HepG2 (cell line): ENCODE data around the gene NDUFS2. TPM values are rescaled to one million over a fixed set of nuclear protein-coding genes. Genes with fewer than 3 reads are reported as not detected.

Experiments used
- FOXM1 ChIP-seq: sonication (generic); formaldehyde crosslinking; IDR thresholded peaks from 2 replicates; pipeline ENCODE4 v1.5.0; 2020; ENCODE audit warnings: missing genetic modification reagents
- GZF1 ChIP-seq: sonication (generic); formaldehyde crosslinking; IDR thresholded peaks from 2 replicates; pipeline ENCODE4 v1.5.1; 2020; ENCODE audit warnings: mild to moderate bottlenecking, missing genetic modification reagents
- HNRNPLL ChIP-seq: fragments of 200-400 bp; formaldehyde crosslinking; IDR thresholded peaks from 2 replicates; pipeline ENCODE4 v1.6.1; 2017; ENCODE audit warnings: mild to moderate bottlenecking, low read depth, low read length; ENCODE audit not compliant: poor library complexity, severe bottlenecking
- KLF11 ChIP-seq: IDR thresholded peaks from 2 replicates; pipeline ENCODE4 v1.6.1; 2016; ENCODE audit warnings: missing compliant biosample characterization
- MED1 ChIP-seq: sonication (generic); formaldehyde crosslinking; IDR thresholded peaks from 2 replicates; pipeline ENCODE4 v1.4.0; 2020; ENCODE audit warnings: missing genetic modification reagents
- NR2F6 ChIP-seq, 2 experiments: IDR thresholded peaks; 2 replicates each; pipeline ENCODE4 v1.6.1; 2016; ENCODE audit warnings: antibody characterized with exemption in 1 of 2, mild to moderate bottlenecking in 1 of 2
- RFX5 ChIP-seq: IDR thresholded peaks from 2 replicates; pipeline ENCODE4 v1.6.1; 2011; ENCODE audit warnings: low read depth, low read length, improper control_type of control experiment
- ZFX ChIP-seq: sonication (generic); formaldehyde crosslinking; IDR thresholded peaks from 2 replicates; pipeline ENCODE4 v1.4.0; 2020; ENCODE audit warnings: mild to moderate bottlenecking, low read depth, missing genetic modification reagents, moderate library complexity
- ZKSCAN5 ChIP-seq: sonication (generic); formaldehyde crosslinking; IDR thresholded peaks from 2 replicates; pipeline ENCODE4 v1.5.1; 2020; ENCODE audit warnings: mild to moderate bottlenecking, missing genetic modification reagents
- ZMAT3 ChIP-seq: sonication (generic); formaldehyde crosslinking; conservative IDR thresholded peaks from 2 replicates; pipeline ENCODE4 v1.7.0; 2021; ENCODE audit warnings: missing genetic modification reagents
- ZNF101 ChIP-seq: sonication (generic); formaldehyde crosslinking; IDR thresholded peaks from 2 replicates; pipeline ENCODE4 v1.4.0; 2020; ENCODE audit warnings: mild to moderate bottlenecking, low read depth, missing genetic modification reagents, borderline replicate concordance
- ZNF329 ChIP-seq: sonication (generic); formaldehyde crosslinking; IDR thresholded peaks from 2 replicates; pipeline ENCODE4 v1.9.0; 2021; ENCODE audit warnings: low read depth, mild to moderate bottlenecking, missing genetic modification reagents
- ZNF331 ChIP-seq: sonication (generic); formaldehyde crosslinking; IDR thresholded peaks from 2 replicates; pipeline ENCODE4 v1.4.0; 2020; ENCODE audit warnings: missing genetic modification reagents
- ZNF562 ChIP-seq: sonication (generic); formaldehyde crosslinking; IDR thresholded peaks from 2 replicates; pipeline ENCODE4 v1.8.0; 2022; ENCODE audit warnings: missing genetic modification reagents, borderline replicate concordance
- ZSCAN25 ChIP-seq: sonication (generic); formaldehyde crosslinking; IDR thresholded peaks from 2 replicates; pipeline ENCODE4 v1.8.0; 2022; ENCODE audit warnings: mild to moderate bottlenecking, missing genetic modification reagents
- polyA plus RNA-seq, 8 experiments: library from polyadenylated mRNA; depleted of rRNA in 3 of 8; stranded (reverse) in 7 of 8; unstranded in 1 of 8; fragments of >200 nt; fragmentation: Illumina TruSeq in 4 of 8; extraction: Trizol in 4 of 8; gene quantifications; 2 replicates each; pipeline versions ENCODE4 v1.2.1 to v1.2.3, GENCODE V29; 2011 to 2016; ENCODE audit warnings: low read depth in 4 of 8, missing spikeins in 1 of 8, mixed read lengths in 1 of 8; ENCODE audit not compliant: insufficient read depth in 1 of 8
- total RNA-seq, 5 experiments: library from RNA; depleted of rRNA; stranded (reverse); fragments of >200 nt; fragmentation: Illumina TruSeq; extraction: Trizol; gene quantifications; 2 replicates each; pipeline ENCODE4 v1.2.3, GENCODE V29; 2016; ENCODE audit warnings: low read depth in 1 of 5
- TF ChIP-seq, protein P1 (sequence below): sonication (generic); formaldehyde crosslinking; IDR thresholded peaks from 2 replicates; pipeline ENCODE4 v1.4.0; 2020; ENCODE audit warnings: missing genetic modification reagents
- TF ChIP-seq, protein P2 (sequence below), 2 experiments: sonication (generic) in 1 of 2; formaldehyde crosslinking in 1 of 2; IDR thresholded peaks; 2 replicates each; pipeline versions ENCODE4 v1.4.0 to v1.6.1; 2018 to 2020; ENCODE audit warnings: missing genetic modification reagents in 2 of 2, borderline replicate concordance in 1 of 2, low read depth in 1 of 2, mild to moderate bottlenecking in 1 of 2, missing biosample characterization in 1 of 2
- TF ChIP-seq, protein P3 (sequence below): IDR thresholded peaks from 2 replicates; pipeline ENCODE4 v1.6.1; 2016
- TF ChIP-seq, protein P4 (sequence below): sonication (generic); formaldehyde crosslinking; IDR thresholded peaks from 2 replicates; pipeline ENCODE4 v1.4.0; 2020; ENCODE audit warnings: missing genetic modification reagents; ENCODE audit errors: not compliant biosample characterization
- TF ChIP-seq, protein P5 (sequence below): sonication (generic); formaldehyde crosslinking; conservative IDR thresholded peaks from 2 replicates; pipeline ENCODE4 v1.8.0; 2022; ENCODE audit warnings: missing genetic modification reagents

Gene NDUFS2
- total and polyA plus RNA-seq, 2 of the 13 experiments (the other 11 are each of a cell fraction or from before 2014, with no cell fraction given) = 89.9 to 118 TPM

DNA sequence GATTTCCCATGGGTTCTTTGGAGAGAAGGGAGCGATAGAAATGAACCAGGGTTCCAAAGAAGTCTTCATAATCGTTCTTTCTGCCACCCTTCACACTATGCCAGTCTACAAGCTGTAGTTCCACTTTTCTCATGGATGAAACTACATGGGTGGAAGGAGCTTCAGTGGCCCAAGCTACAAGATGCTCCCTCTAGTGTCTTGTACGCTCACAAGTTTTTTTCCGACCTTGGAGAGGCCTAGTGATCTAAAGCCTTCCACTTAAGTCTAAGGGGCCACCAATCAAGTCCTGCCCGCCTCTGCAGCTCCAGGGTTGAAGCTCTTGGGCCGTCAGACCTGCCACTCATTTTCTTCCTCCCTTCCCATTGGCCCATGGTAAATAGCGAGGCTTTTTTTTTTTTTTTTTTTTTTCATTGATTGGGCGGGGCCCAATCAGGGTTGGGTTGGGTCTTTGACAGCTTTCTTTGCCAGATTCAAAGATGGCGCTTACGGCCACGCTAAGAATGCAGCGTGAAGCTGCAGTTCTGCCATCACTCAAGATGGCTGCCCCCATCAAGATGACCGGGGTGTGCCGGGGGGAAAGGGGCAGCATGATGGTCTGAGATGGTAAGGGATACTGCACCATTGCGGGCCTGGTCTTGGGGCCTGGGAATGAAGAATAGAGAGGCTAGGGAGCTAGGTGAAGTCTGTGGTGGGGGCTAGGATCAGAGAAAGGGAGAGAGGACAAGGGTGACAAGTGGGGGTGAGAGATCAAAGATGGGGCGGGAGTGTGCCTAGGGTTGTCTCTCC is 23.6 kb downstream of the NDUFS2 start, which contains the start of gene TOMM40L (continued):
- no peak for TF ChIP-seq NR2F6 (IDR thresholded peaks at IDR 0.05)
- 0 out of 2 replicates have a peak, but pooled peaks have one; percentile 19 for TF ChIP-seq NR2F6 (CRISPR knock-in tag; IDR thresholded peaks at IDR 0.05)
- no peak for TF ChIP-seq ZSCAN25 (CRISPR knock-in tag)
- TF ChIP-seq, protein P1, sequence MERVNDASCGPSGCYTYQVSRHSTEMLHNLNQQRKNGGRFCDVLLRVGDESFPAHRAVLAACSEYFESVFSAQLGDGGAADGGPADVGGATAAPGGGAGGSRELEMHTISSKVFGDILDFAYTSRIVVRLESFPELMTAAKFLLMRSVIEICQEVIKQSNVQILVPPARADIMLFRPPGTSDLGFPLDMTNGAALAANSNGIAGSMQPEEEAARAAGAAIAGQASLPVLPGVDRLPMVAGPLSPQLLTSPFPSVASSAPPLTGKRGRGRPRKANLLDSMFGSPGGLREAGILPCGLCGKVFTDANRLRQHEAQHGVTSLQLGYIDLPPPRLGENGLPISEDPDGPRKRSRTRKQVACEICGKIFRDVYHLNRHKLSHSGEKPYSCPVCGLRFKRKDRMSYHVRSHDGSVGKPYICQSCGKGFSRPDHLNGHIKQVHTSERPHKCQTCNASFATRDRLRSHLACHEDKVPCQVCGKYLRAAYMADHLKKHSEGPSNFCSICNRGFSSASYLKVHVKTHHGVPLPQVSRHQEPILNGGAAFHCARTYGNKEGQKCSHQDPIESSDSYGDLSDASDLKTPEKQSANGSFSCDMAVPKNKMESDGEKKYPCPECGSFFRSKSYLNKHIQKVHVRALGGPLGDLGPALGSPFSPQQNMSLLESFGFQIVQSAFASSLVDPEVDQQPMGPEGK (CRISPR knock-in tag) = peak; percentile 20; the same call in 1 of the 2 replicates
- peak; percentile 77 for TF ChIP-seq ZFX
- TF ChIP-seq, protein P2, sequence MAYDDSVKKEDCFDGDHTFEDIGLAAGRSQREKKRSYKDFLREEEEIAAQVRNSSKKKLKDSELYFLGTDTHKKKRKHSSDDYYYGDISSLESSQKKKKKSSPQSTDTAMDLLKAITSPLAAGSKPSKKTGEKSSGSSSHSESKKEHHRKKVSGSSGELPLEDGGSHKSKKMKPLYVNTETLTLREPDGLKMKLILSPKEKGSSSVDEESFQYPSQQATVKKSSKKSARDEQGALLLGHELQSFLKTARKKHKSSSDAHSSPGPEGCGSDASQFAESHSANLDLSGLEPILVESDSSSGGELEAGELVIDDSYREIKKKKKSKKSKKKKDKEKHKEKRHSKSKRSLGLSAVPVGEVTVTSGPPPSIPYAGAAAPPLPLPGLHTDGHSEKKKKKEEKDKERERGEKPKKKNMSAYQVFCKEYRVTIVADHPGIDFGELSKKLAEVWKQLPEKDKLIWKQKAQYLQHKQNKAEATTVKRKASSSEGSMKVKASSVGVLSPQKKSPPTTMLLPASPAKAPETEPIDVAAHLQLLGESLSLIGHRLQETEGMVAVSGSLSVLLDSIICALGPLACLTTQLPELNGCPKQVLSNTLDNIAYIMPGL (CRISPR knock-in tag; IDR thresholded peaks at IDR 0.05; ENCODE audit: borderline replicate concordance in 1 of 2, low read depth in 1 of 2) = peak; percentile 67 to 88; a peak in 3 of 4 replicates
- TF ChIP-seq, protein P3, sequence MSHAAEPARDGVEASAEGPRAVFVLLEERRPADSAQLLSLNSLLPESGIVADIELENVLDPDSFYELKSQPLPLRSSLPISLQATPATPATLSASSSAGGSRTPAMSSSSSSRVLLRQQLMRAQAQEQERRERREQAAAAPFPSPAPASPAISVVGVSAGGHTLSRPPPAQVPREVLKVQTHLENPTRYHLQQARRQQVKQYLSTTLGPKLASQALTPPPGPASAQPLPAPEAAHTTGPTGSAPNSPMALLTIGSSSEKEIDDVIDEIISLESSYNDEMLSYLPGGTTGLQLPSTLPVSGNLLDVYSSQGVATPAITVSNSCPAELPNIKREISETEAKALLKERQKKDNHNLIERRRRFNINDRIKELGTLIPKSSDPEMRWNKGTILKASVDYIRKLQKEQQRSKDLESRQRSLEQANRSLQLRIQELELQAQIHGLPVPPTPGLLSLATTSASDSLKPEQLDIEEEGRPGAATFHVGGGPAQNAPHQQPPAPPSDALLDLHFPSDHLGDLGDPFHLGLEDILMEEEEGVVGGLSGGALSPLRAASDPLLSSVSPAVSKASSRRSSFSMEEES (CRISPR knock-in tag) = peak; percentile 18; the same call in 1 of the 2 replicates
- TF ChIP-seq ZNF562 (CRISPR knock-in tag) = no peak
- no peak for TF ChIP-seq GZF1 (CRISPR knock-in tag)
- TF ChIP-seq ZKSCAN5 (CRISPR knock-in tag) = no peak
- TF ChIP-seq, protein P4, sequence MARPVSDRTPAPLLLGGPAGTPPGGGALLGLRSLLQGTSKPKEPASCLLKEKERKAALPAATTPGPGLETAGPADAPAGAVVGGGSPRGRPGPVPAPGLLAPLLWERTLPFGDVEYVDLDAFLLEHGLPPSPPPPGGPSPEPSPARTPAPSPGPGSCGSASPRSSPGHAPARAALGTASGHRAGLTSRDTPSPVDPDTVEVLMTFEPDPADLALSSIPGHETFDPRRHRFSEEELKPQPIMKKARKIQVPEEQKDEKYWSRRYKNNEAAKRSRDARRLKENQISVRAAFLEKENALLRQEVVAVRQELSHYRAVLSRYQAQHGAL (CRISPR knock-in tag) = no peak
- TF ChIP-seq, protein P5, sequence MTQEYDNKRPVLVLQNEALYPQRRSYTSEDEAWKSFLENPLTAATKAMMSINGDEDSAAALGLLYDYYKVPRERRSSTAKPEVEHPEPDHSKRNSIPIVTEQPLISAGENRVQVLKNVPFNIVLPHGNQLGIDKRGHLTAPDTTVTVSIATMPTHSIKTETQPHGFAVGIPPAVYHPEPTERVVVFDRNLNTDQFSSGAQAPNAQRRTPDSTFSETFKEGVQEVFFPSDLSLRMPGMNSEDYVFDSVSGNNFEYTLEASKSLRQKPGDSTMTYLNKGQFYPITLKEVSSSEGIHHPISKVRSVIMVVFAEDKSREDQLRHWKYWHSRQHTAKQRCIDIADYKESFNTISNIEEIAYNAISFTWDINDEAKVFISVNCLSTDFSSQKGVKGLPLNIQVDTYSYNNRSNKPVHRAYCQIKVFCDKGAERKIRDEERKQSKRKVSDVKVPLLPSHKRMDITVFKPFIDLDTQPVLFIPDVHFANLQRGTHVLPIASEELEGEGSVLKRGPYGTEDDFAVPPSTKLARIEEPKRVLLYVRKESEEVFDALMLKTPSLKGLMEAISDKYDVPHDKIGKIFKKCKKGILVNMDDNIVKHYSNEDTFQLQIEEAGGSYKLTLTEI (CRISPR knock-in tag) = no peak
- no peak for TF ChIP-seq RFX5
- TF ChIP-seq ZMAT3 (CRISPR knock-in tag) = no peak
- no peak for TF ChIP-seq ZNF101 (CRISPR knock-in tag)
- TF ChIP-seq ZNF329 = no peak
- no peak for TF ChIP-seq KLF11 (CRISPR knock-in tag)
- TF ChIP-seq MED1 (CRISPR knock-in tag) = peak; percentile 4
- TF ChIP-seq HNRNPLL = no peak
- TF ChIP-seq FOXM1 (CRISPR knock-in tag) = no peak
- 0 out of 2 replicates have a peak, but pooled peaks have one; percentile 19 for TF ChIP-seq ZNF331 (CRISPR knock-in tag)
